ENCODE results near the gene AZGP1.

AZGP1 gene

GRCh38 chr7:99975782-99976521, at the start of gene AZGP1:
AZGP1 (minus strand) TSS chr7:99976031; CDS start chr7:99976020, 11 bp downstream.
- Histone ChIP-seq H3K9ac (ENCODE audit: low read depth in 1 of 2, low read length in 2 of 2) (no peak within 1 kb of the TSS), H3K36me3 (ENCODE audit: control insufficient read depth in 2 of 2, insufficient read depth in 2 of 2, low read length in 2 of 2) (no peaks in the 10 kb centered on the region)

DNA sequence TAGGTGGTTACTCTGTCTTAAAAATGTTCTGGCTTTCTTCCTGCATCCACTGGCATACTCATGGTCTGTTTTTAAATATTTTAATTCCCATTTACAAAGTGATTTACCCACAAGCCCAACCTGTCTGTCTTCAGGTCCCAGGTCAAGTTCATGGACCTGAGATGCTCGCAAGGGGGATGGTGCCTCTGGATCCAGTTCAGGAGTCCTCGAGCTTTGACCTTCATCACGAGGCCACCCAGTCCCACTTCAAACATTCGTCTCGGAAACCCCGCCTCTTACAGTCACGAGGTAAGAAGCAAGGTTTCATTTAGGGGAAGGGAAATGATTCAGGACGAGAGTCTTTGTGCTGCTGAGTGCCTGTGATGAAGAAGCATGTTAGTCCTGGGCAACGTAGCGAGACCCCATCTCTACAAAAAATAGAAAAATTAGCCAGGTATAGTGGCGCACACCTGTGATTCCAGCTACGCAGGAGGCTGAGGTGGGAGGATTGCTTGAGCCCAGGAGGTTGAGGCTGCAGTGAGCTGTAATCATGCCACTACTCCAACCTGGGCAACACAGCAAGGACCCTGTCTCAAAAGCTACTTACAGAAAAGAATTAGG, 48.3 kb upstream of the AZGP1 start:
- Histone ChIP-seq H3K4me1 (ENCODE audit: control insufficient read depth in 2 of 2, insufficient read depth in 2 of 2, low read length in 2 of 2) (peaks cover 26 to 32% of the 10 kb centered on the region in 2 donors), H3K4me3 (ENCODE audit: low read length in 2 of 2) (no peak overlapping the region), H3K36me3 (ENCODE audit: control insufficient read depth in 2 of 2, insufficient read depth in 2 of 2, low read length in 2 of 2) (peaks cover 33 to 47% of the 10 kb centered on the region in 2 donors), H3K9ac (ENCODE audit: low read depth in 1 of 2, low read length in 2 of 2) (no peak overlapping the region), H3K27ac (ENCODE audit: low read depth in 2 of 2, low read length in 2 of 2) (no peak overlapping the region), H3K27me3 (ENCODE audit: control insufficient read depth in 2 of 2, insufficient read depth in 2 of 2, low read length in 2 of 2) (no peaks in the 10 kb centered on the region), H3K9me3 (ENCODE audit: control insufficient read depth in 2 of 2, low read length in 2 of 2) (no peaks in the 10 kb centered on the region)

More at GRCh38 chr7:99975782-99976521, at the start of gene AZGP1:
- Histone ChIP-seq H3K27me3 (ENCODE audit: control insufficient read depth in 2 of 2, insufficient read depth in 2 of 2, low read length in 2 of 2) (no peaks in the 10 kb centered on the region), H3K27ac (ENCODE audit: low read depth in 2 of 2, low read length in 2 of 2) (no peak within 1 kb of the TSS), H3K9me3 (ENCODE audit: control insufficient read depth in 2 of 2, low read length in 2 of 2) (no peaks in the 10 kb centered on the region), H3K4me1 (ENCODE audit: control insufficient read depth in 2 of 2, insufficient read depth in 2 of 2, low read length in 2 of 2) (no peaks in the 10 kb centered on the region), H3K4me3 (ENCODE audit: low read length in 2 of 2) (no peak within 1 kb of the TSS)

DNA sequence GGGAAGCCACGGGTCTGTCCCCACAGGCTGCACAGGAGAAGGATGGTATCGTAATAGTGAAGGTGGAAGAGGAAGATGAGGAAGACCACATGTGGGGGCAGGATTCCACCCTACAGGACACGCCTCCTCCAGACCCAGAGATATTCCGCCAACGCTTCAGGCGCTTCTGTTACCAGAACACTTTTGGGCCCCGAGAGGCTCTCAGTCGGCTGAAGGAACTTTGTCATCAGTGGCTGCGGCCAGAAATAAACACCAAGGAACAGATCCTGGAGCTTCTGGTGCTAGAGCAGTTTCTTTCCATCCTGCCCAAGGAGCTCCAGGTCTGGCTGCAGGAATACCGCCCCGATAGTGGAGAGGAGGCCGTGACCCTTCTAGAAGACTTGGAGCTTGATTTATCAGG, 47.7 kb upstream of the AZGP1 start:
- Histone ChIP-seq H3K36me3 (ENCODE audit: control insufficient read depth in 2 of 2, insufficient read depth in 2 of 2, low read length in 2 of 2) (peaks cover 36 to 49% of the 10 kb centered on the region in 2 donors), H3K4me1 (ENCODE audit: control insufficient read depth in 2 of 2, insufficient read depth in 2 of 2, low read length in 2 of 2) (peaks cover 30 to 38% of the 10 kb centered on the region in 2 donors), H3K27me3 (ENCODE audit: control insufficient read depth in 2 of 2, insufficient read depth in 2 of 2, low read length in 2 of 2) (no peaks in the 10 kb centered on the region), H3K9me3 (ENCODE audit: control insufficient read depth in 2 of 2, low read length in 2 of 2) (no peaks in the 10 kb centered on the region), H3K27ac (ENCODE audit: low read depth in 2 of 2, low read length in 2 of 2) (peak overlapping the region in 1 of 2 donors; percentile 73), H3K4me3 (ENCODE audit: low read length in 2 of 2) (no peak overlapping the region), H3K9ac (ENCODE audit: low read depth in 1 of 2, low read length in 2 of 2) (peak overlapping the region; percentile 14 to 39)

- peak overlapping the region; percentile 73 to 76 for H3K27ac ChIP-seq (ENCODE audit: low read depth in 2 of 2, low read length in 2 of 2)
- H3K27me3 ChIP-seq (ENCODE audit: control insufficient read depth in 2 of 2, insufficient read depth in 2 of 2, low read length in 2 of 2): no peaks in the 10 kb centered on the region
- H3K36me3 ChIP-seq (ENCODE audit: control insufficient read depth in 2 of 2, insufficient read depth in 2 of 2, low read length in 2 of 2): peaks cover 29 to 42% of the 10 kb centered on the region in 2 donors
- H3K9ac ChIP-seq (ENCODE audit: low read depth in 1 of 2, low read length in 2 of 2): peak overlapping the region; percentile 2 to 44
- peak overlapping the region; percentile 1 to 2 for H3K4me3 ChIP-seq (ENCODE audit: low read length in 2 of 2)
- no peaks in the 10 kb centered on the region for H3K9me3 ChIP-seq (ENCODE audit: control insufficient read depth in 2 of 2, low read length in 2 of 2)
- H3K4me1 ChIP-seq (ENCODE audit: control insufficient read depth in 2 of 2, insufficient read depth in 2 of 2, low read length in 2 of 2): peaks cover 35 to 45% of the 10 kb centered on the region in 2 donors
Measured at GRCh38 chr7:100022621-100023020, 46.8 kb upstream of the AZGP1 start.

GRCh38 chr7:100021297-100021696, 45.5 kb upstream of the AZGP1 start:
- peak overlapping the region in 1 of 2 donors; percentile 31 for H3K9ac ChIP-seq (ENCODE audit: low read depth in 1 of 2, low read length in 2 of 2)
- no peaks in the 10 kb centered on the region for H3K27me3 ChIP-seq (ENCODE audit: control insufficient read depth in 2 of 2, insufficient read depth in 2 of 2, low read length in 2 of 2)
- H3K36me3 ChIP-seq (ENCODE audit: control insufficient read depth in 2 of 2, insufficient read depth in 2 of 2, low read length in 2 of 2): peaks cover 25 to 37% of the 10 kb centered on the region in 2 donors
- H3K4me3 ChIP-seq (ENCODE audit: low read length in 2 of 2): no peak overlapping the region
- H3K27ac ChIP-seq (ENCODE audit: low read depth in 2 of 2, low read length in 2 of 2): peak overlapping the region in 1 of 2 donors; percentile 73
- H3K9me3 ChIP-seq (ENCODE audit: control insufficient read depth in 2 of 2, low read length in 2 of 2): no peaks in the 10 kb centered on the region
- peaks cover 46 to 55% of the 10 kb centered on the region in 2 donors for H3K4me1 ChIP-seq (ENCODE audit: control insufficient read depth in 2 of 2, insufficient read depth in 2 of 2, low read length in 2 of 2)

DNA sequence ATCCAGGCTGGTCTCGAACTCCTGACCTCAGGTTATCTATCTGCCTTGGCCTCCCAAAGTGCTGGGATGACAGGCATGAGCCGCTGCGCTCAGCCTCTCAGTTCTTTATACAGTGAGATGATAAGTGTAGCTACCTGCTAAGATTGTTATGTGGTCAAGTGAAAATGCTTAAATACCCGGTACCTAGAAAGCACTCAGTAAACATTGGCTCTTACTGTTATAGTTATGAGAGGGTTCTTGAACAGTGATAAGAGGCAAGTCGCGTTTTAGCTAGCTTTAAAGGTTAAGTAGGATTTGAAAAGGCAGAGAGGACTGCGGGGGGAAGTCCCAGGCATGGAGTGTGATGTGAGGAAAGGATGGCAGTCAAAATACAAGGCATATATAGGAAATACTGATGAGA, 44.1 kb upstream of the AZGP1 start:
- Histone ChIP-seq H3K4me1 (ENCODE audit: control insufficient read depth in 2 of 2, insufficient read depth in 2 of 2, low read length in 2 of 2) (peaks cover 48 to 60% of the 10 kb centered on the region in 2 donors), H3K9me3 (ENCODE audit: control insufficient read depth in 2 of 2, low read length in 2 of 2) (no peaks in the 10 kb centered on the region), H3K4me3 (ENCODE audit: low read length in 2 of 2) (no peak overlapping the region), H3K9ac (ENCODE audit: low read depth in 1 of 2, low read length in 2 of 2) (no peak overlapping the region), H3K36me3 (ENCODE audit: control insufficient read depth in 2 of 2, insufficient read depth in 2 of 2, low read length in 2 of 2) (peaks cover 19 to 26% of the 10 kb centered on the region in 2 donors), H3K27ac (ENCODE audit: low read depth in 2 of 2, low read length in 2 of 2) (no peak overlapping the region), H3K27me3 (ENCODE audit: control insufficient read depth in 2 of 2, insufficient read depth in 2 of 2, low read length in 2 of 2) (no peaks in the 10 kb centered on the region)

- Histone ChIP-seq H3K27me3 (ENCODE audit: control insufficient read depth in 2 of 2, insufficient read depth in 2 of 2, low read length in 2 of 2) (no peaks in the 10 kb centered on the region), H3K27ac (ENCODE audit: low read depth in 2 of 2, low read length in 2 of 2) (peak overlapping the region; percentile 88 to 92), H3K4me1 (ENCODE audit: control insufficient read depth in 2 of 2, insufficient read depth in 2 of 2, low read length in 2 of 2) (peaks cover 40 to 52% of the 10 kb centered on the region in 2 donors), H3K36me3 (ENCODE audit: control insufficient read depth in 2 of 2, insufficient read depth in 2 of 2, low read length in 2 of 2) (peaks cover 5 to 8% of the 10 kb centered on the region in 2 donors), H3K9me3 (ENCODE audit: control insufficient read depth in 2 of 2, low read length in 2 of 2) (no peaks in the 10 kb centered on the region), H3K9ac (ENCODE audit: low read depth in 1 of 2, low read length in 2 of 2) (peak overlapping the region; percentile 34 to 100), H3K4me3 (ENCODE audit: low read length in 2 of 2) (peak overlapping the region in 1 of 2 donors; percentile 98)
Measured at GRCh38 chr7:100017875-100018274, 42.0 kb upstream of the AZGP1 start.

DNA sequence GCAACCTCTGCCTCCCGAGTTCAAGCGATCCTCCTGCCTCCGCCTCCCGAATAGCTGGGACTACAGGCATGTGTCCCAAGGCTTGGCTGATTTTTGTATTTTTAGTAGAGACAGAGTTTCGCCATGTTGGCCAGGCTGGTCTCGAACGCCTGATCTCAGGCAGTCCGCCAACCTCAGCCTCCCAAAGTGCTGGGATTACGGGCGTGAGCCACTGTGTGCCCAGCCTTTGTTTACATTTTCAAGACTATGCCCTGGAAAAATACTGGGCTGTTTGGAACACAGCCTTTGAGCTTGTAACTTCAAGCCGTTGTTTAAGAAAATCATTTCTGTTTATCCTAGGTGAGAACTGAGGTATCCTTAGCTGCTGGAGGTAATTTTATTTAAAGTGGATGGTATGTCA, 41.5 kb upstream of the AZGP1 start:
- peak overlapping the region; percentile 88 to 92 for H3K27ac ChIP-seq (ENCODE audit: low read depth in 2 of 2, low read length in 2 of 2)
- H3K4me1 ChIP-seq (ENCODE audit: control insufficient read depth in 2 of 2, insufficient read depth in 2 of 2, low read length in 2 of 2): peaks cover 36 to 51% of the 10 kb centered on the region in 2 donors
- H3K4me3 ChIP-seq (ENCODE audit: low read length in 2 of 2): peak overlapping the region; percentile 1 to 98
- H3K27me3 ChIP-seq (ENCODE audit: control insufficient read depth in 2 of 2, insufficient read depth in 2 of 2, low read length in 2 of 2): no peaks in the 10 kb centered on the region
- H3K9me3 ChIP-seq (ENCODE audit: control insufficient read depth in 2 of 2, low read length in 2 of 2): no peaks in the 10 kb centered on the region
- H3K36me3 ChIP-seq (ENCODE audit: control insufficient read depth in 2 of 2, insufficient read depth in 2 of 2, low read length in 2 of 2): peaks cover 5 to 8% of the 10 kb centered on the region in 2 donors
- peak overlapping the region; percentile 34 to 100 for H3K9ac ChIP-seq (ENCODE audit: low read depth in 1 of 2, low read length in 2 of 2)

- Histone ChIP-seq H3K9me3 (ENCODE audit: control insufficient read depth in 2 of 2, low read length in 2 of 2) (no peaks in the 10 kb centered on the region), H3K9ac (ENCODE audit: low read depth in 1 of 2, low read length in 2 of 2) (peak overlapping the region; percentile 97 to 100), H3K27me3 (ENCODE audit: control insufficient read depth in 2 of 2, insufficient read depth in 2 of 2, low read length in 2 of 2) (no peaks in the 10 kb centered on the region), H3K4me1 (ENCODE audit: control insufficient read depth in 2 of 2, insufficient read depth in 2 of 2, low read length in 2 of 2) (peaks cover 29 to 43% of the 10 kb centered on the region in 2 donors), H3K27ac (ENCODE audit: low read depth in 2 of 2, low read length in 2 of 2) (peak overlapping the region; percentile 88 to 92), H3K36me3 (ENCODE audit: control insufficient read depth in 2 of 2, insufficient read depth in 2 of 2, low read length in 2 of 2) (peaks cover 4 to 5% of the 10 kb centered on the region in 2 donors), H3K4me3 (ENCODE audit: low read length in 2 of 2) (peak overlapping the region; percentile 70 to 98)
Measured at GRCh38 chr7:100016215-100016901, 40.5 kb upstream of the AZGP1 start.

All from mucosa of rectum (tissue), 2 donors.